ENCODE measurements around the gene LDAH.

DNA sequence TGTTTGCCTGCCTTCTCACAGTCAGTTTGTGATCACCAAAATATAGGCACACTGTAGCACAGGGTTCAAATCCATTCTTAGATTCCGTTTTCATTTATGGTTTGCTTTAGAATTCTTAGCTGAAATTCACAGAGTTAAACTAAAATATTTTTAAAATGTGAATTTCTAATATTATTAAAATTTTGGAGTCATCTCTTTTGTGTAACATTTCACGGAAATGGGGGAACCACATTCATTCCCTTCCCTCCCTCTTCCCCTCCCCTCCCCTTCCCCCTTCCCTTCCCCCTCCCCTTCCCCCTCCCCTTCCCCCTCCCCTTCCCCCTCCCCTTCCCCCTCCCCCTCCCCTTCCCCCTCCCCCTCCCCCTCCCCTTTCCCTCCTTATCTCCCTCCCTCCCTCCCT, 11.4 kb upstream of the LDAH start:
- TF ChIP-seq CTCF (conservative IDR thresholded peaks at IDR 0.05) (no peak), ZFX (IDR thresholded peaks at IDR 0.05) (no peak)
